ENCODE data around the gene ZBTB21. TPM values are rescaled to one million over a fixed set of nuclear protein-coding genes. Genes with fewer than 3 reads are reported as not detected.

ZBTB21 gene
- total and polyA plus RNA-seq, 2 experiments from 2014 or later, result 10.0 to 11.0 TPM

- no peaks in the 10 kb centered on the region for H3F3A ChIP-seq (replicated peaks; ENCODE audit: low read depth)
- Mint-ChIP-seq H3K9me3 (no peaks in the 10 kb centered on the region), H3K27me3 (ENCODE audit: insufficient read depth, low read depth, poor library complexity) (peaks cover 7% of the 10 kb centered on the region), H3K4me3 (no peak overlapping the region), H3K4me1 (peaks cover 13% of the 10 kb centered on the region), H3K36me3 (ENCODE audit: low read depth) (peaks cover 35% of the 10 kb centered on the region), H3K27ac (peak overlapping the region; percentile 6; the same call in 1 of the 2 replicates)
- no peak overlapping the region for H3K4me2 ChIP-seq
- no peak overlapping the region for H3K4me3 ChIP-seq
- H4K20me1 ChIP-seq (replicated peaks; ENCODE audit: insufficient read depth), result peaks cover 18% of the 10 kb centered on the region
- H3K4me1 ChIP-seq (ENCODE audit: insufficient read depth), result peaks cover 5% of the 10 kb centered on the region
- 0 out of 2 replicates have a peak, but pooled peaks cover 8% of the 10 kb centered on the region for H3K36me3 ChIP-seq (ENCODE audit: insufficient read depth)
- H3K9me2 ChIP-seq (ENCODE audit: insufficient read depth), result no peaks in the 10 kb centered on the region
- DNase-seq (ENCODE audit: low spot score), result no peak
- peaks cover 7% of the 10 kb centered on the region; the same call in 1 of the 2 replicates for H3K27me3 ChIP-seq (ENCODE audit: insufficient read depth)
- no peak overlapping the region for H3K27ac ChIP-seq (ENCODE audit: low read depth)
- no peak for ATAC-seq
- TF ChIP-seq, protein P1, sequence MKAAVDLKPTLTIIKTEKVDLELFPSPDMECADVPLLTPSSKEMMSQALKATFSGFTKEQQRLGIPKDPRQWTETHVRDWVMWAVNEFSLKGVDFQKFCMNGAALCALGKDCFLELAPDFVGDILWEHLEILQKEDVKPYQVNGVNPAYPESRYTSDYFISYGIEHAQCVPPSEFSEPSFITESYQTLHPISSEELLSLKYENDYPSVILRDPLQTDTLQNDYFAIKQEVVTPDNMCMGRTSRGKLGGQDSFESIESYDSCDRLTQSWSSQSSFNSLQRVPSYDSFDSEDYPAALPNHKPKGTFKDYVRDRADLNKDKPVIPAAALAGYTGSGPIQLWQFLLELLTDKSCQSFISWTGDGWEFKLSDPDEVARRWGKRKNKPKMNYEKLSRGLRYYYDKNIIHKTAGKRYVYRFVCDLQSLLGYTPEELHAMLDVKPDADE (IDR thresholded peaks at IDR 0.05), result no peak
- no peak for TF ChIP-seq JUNB (IDR thresholded peaks at IDR 0.05; ENCODE audit: unreplicated experiment)
- TF ChIP-seq, protein P2, sequence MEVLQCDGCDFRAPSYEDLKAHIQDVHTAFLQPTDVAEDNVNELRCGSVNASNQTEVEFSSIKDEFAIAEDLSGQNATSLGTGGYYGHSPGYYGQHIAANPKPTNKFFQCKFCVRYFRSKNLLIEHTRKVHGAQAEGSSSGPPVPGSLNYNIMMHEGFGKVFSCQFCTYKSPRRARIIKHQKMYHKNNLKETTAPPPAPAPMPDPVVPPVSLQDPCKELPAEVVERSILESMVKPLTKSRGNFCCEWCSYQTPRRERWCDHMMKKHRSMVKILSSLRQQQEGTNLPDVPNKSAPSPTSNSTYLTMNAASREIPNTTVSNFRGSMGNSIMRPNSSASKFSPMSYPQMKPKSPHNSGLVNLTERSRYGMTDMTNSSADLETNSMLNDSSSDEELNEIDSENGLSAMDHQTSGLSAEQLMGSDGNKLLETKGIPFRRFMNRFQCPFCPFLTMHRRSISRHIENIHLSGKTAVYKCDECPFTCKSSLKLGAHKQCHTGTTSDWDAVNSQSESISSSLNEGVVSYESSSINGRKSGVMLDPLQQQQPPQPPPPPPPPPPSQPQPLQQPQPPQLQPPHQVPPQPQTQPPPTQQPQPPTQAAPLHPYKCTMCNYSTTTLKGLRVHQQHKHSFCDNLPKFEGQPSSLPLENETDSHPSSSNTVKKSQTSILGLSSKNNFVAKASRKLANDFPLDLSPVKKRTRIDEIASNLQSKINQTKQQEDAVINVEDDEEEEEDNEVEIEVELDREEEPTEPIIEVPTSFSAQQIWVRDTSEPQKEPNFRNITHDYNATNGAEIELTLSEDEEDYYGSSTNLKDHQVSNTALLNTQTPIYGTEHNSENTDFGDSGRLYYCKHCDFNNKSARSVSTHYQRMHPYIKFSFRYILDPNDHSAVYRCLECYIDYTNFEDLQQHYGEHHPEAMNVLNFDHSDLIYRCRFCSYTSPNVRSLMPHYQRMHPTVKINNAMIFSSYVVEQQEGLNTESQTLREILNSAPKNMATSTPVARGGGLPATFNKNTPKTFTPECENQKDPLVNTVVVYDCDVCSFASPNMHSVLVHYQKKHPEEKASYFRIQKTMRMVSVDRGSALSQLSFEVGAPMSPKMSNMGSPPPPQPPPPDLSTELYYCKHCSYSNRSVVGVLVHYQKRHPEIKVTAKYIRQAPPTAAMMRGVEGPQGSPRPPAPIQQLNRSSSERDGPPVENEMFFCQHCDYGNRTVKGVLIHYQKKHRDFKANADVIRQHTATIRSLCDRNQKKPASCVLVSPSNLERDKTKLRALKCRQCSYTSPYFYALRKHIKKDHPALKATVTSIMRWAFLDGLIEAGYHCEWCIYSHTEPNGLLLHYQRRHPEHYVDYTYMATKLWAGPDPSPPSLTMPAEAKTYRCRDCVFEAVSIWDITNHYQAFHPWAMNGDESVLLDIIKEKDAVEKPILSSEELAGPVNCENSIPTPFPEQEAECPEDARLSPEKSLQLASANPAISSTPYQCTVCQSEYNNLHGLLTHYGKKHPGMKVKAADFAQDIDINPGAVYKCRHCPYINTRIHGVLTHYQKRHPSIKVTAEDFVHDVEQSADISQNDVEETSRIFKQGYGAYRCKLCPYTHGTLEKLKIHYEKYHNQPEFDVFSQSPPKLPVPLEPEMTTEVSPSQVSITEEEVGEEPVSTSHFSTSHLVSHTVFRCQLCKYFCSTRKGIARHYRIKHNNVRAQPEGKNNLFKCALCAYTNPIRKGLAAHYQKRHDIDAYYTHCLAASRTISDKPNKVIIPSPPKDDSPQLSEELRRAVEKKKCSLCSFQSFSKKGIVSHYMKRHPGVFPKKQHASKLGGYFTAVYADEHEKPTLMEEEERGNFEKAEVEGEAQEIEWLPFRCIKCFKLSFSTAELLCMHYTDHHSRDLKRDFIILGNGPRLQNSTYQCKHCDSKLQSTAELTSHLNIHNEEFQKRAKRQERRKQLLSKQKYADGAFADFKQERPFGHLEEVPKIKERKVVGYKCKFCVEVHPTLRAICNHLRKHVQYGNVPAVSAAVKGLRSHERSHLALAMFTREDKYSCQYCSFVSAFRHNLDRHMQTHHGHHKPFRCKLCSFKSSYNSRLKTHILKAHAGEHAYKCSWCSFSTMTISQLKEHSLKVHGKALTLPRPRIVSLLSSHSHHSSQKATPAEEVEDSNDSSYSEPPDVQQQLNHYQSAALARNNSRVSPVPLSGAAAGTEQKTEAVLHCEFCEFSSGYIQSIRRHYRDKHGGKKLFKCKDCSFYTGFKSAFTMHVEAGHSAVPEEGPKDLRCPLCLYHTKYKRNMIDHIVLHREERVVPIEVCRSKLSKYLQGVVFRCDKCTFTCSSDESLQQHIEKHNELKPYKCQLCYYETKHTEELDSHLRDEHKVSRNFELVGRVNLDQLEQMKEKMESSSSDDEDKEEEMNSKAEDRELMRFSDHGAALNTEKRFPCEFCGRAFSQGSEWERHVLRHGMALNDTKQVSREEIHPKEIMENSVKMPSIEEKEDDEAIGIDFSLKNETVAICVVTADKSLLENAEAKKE (CRISPR knock-in tag; IDR thresholded peaks at IDR 0.05), result no peak
- no peak for TF ChIP-seq EZH2phosphoT487 (IDR thresholded peaks at IDR 0.05; ENCODE audit: unreplicated experiment)
- TF ChIP-seq ZNF331 (CRISPR knock-in tag; IDR thresholded peaks at IDR 0.05; ENCODE audit: low read depth), result no peak
- no peak for TF ChIP-seq STAT1 (IDR thresholded peaks at IDR 0.05; ENCODE audit: unreplicated experiment)
- TF ChIP-seq ZNF114 (CRISPR knock-in tag; IDR thresholded peaks at IDR 0.05), result no peak
- no peak for TF ChIP-seq CTCF (conservative IDR thresholded peaks at IDR 0.05; ENCODE audit: low read depth in 2 of 2)
- no peak for TF ChIP-seq NANOG (IDR thresholded peaks at IDR 0.05; ENCODE audit: borderline replicate concordance)
- peaks cover 75% of the 10 kb centered on the region for H3K79me2 ChIP-seq (replicated peaks; ENCODE audit: insufficient read depth)
- H2AFZ ChIP-seq, result no peak overlapping the region
Measured at GRCh38 chr21:42004406-42005199, 5.6 kb downstream of the ZBTB21 start.
